ENCODE measurements around the gene L3MBTL4.

The L3MBTL4 gene

GRCh38 chr18:5986257-5986931, 428.3 kb downstream of the L3MBTL4 start:
- DNase-seq (ENCODE audit: low spot score) = no peak

- no peak for DNase-seq (ENCODE audit: low spot score)
Measured at GRCh38 chr18:5984245-5984644, 430.5 kb downstream of the L3MBTL4 start.

- no peak for DNase-seq (ENCODE audit: low spot score)
Measured at GRCh38 chr18:5983488-5983887, 431.2 kb downstream of the L3MBTL4 start.

GRCh38 chr18:5982332-5982731, 432.4 kb downstream of the L3MBTL4 start:
- no peak for DNase-seq (ENCODE audit: low spot score)

- no peak for DNase-seq (ENCODE audit: low spot score)
Measured at GRCh38 chr18:5980721-5981120, 434.0 kb downstream of the L3MBTL4 start.

GRCh38 chr18:5979971-5980457, 434.7 kb downstream of the L3MBTL4 start:
- DNase-seq (ENCODE audit: low spot score) = no peak

GRCh38 chr18:5979176-5979888, 435.4 kb downstream of the L3MBTL4 start:
- DNase-seq (ENCODE audit: low spot score) = no peak

GRCh38 chr18:5977022-5977421, 437.7 kb downstream of the L3MBTL4 start:
- no peak for DNase-seq (ENCODE audit: low spot score)

- peak; percentile 28 for DNase-seq (ENCODE audit: low spot score)
Measured at GRCh38 chr18:5975111-5976002, 439.4 kb downstream of the L3MBTL4 start.

GRCh38 chr18:5974696-5975095, 440.0 kb downstream of the L3MBTL4 start:
- DNase-seq (ENCODE audit: low spot score) = no peak

- no peak for DNase-seq (ENCODE audit: low spot score)
Measured at GRCh38 chr18:5973099-5973498, 441.6 kb downstream of the L3MBTL4 start.

GRCh38 chr18:5972298-5972697, 442.4 kb downstream of the L3MBTL4 start:
- no peak for DNase-seq (ENCODE audit: low spot score)

- DNase-seq (ENCODE audit: low spot score) = peak; percentile 70
Measured at GRCh38 chr18:5969989-5970403, 444.7 kb downstream of the L3MBTL4 start.

GRCh38 chr18:5969355-5969988, 445.2 kb downstream of the L3MBTL4 start:
- DNase-seq (ENCODE audit: low spot score) = no peak

- DNase-seq (ENCODE audit: low spot score) = no peak
Measured at GRCh38 chr18:5967666-5968065, 447.0 kb downstream of the L3MBTL4 start.

GRCh38 chr18:5967007-5967406, 447.7 kb downstream of the L3MBTL4 start:
- no peak for DNase-seq (ENCODE audit: low spot score)

- DNase-seq (ENCODE audit: low spot score) = no peak
Measured at GRCh38 chr18:5966514-5966913, 448.2 kb downstream of the L3MBTL4 start.

GRCh38 chr18:5964996-5965395, 449.7 kb downstream of the L3MBTL4 start:
- DNase-seq (ENCODE audit: low spot score) = no peak

GRCh38 chr18:5964596-5964995, 450.1 kb downstream of the L3MBTL4 start:
- no peak for DNase-seq (ENCODE audit: low spot score)

- no peak for DNase-seq (ENCODE audit: low spot score)
Measured at GRCh38 chr18:5964108-5964507, 450.6 kb downstream of the L3MBTL4 start.

GRCh38 chr18:5963267-5963666, 451.4 kb downstream of the L3MBTL4 start:
- DNase-seq (ENCODE audit: low spot score) = no peak

GRCh38 chr18:5962362-5962761, 452.3 kb downstream of the L3MBTL4 start:
- no peak for DNase-seq (ENCODE audit: low spot score)

Data from COLO829 (cell line).